Kidney glomerular epithelial cell (primary cell): ENCODE results near the gene PITPNM1.

Source experiments
- DNase-seq: peaks from one replicate; lab custom pipeline; 2025; lab: John Stamatoyannopoulos, UW

The PITPNM1 gene

GRCh38 chr11:67503119-67504004 is 1.8 kb downstream of the PITPNM1 start:
- no peak for DNase-seq

GRCh38 chr11:67502328-67502979 is 2.7 kb downstream of the PITPNM1 start:
- DNase-seq, result no peak

- DNase-seq, result no peak
Measured at GRCh38 chr11:67501854-67502253, 3.3 kb downstream of the PITPNM1 start.

GRCh38 chr11:67500831-67501715 is 4.1 kb downstream of the PITPNM1 start:
- no peak for DNase-seq

- no peak for DNase-seq
Measured at GRCh38 chr11:67500484-67500821, 4.7 kb downstream of the PITPNM1 start.

GRCh38 chr11:67499808-67500483 is 5.2 kb downstream of the PITPNM1 start:
- no peak for DNase-seq

- DNase-seq, result no peak
Measured at GRCh38 chr11:67498544-67498972, 6.6 kb downstream of the PITPNM1 start.

GRCh38 chr11:67497656-67498291 is 7.4 kb downstream of the PITPNM1 start:
- no peak for DNase-seq

- no peak for DNase-seq
Measured at GRCh38 chr11:67496113-67496512, 9.1 kb downstream of the PITPNM1 start.

- no peak for DNase-seq
Measured at GRCh38 chr11:67495234-67496005, 9.7 kb downstream of the PITPNM1 start.

GRCh38 chr11:67494371-67495233 is 10.6 kb downstream of the PITPNM1 start:
- no peak for DNase-seq

GRCh38 chr11:67493548-67494370 is 11.4 kb downstream of the PITPNM1 start:
- DNase-seq, result no peak

GRCh38 chr11:67492801-67493547 is 12.2 kb downstream of the PITPNM1 start:
- DNase-seq, result no peak

- DNase-seq, result no peak
Measured at GRCh38 chr11:67492069-67492727, 13.0 kb downstream of the PITPNM1 start.

GRCh38 chr11:67491276-67492068 is 13.7 kb downstream of the PITPNM1 start:
- no peak for DNase-seq

- no peak for DNase-seq
Measured at GRCh38 chr11:67490727-67491065, 14.5 kb downstream of the PITPNM1 start.
